CD4-positive, alpha-beta T cell (primary cell): Measurements from ENCODE around the gene ATP2B2. TPM values are rescaled to one million over a fixed set of nuclear protein-coding genes. Genes with fewer than 3 reads are reported as not detected.

Source experiments
- ATAC-seq: fragments of 200-7000 bp; cut with Tn5 transposase; one replicate; pipeline ENCODE4 v1.10.0; 2022; ENCODE audit warnings: mild to moderate bottlenecking; ENCODE audit not compliant: poor library complexity
- CTCF ChIA-PET: fragments of 350-600 bp; sonication (Branson Sonifier 250); formaldehyde crosslinking; loops from one replicate; lab custom pipeline; 2021; ENCODE audit warnings: antibody characterized with exemption, inconsistent platforms; lab: Charles Lee
- POLR2A ChIA-PET: fragments of 350-600 bp; sonication (Branson Sonifier 250); formaldehyde crosslinking; loops from one replicate; lab custom pipeline; 2021; ENCODE audit warnings: antibody characterized with exemption, inconsistent platforms; lab: Charles Lee
- DNase-seq, 14 experiments: peaks; one replicate each; pipeline ENCODE4 v3.0.0-alpha.2; 2013 to 2020; ENCODE audit warnings: mixed read lengths in 2 of 14
- H3K27ac ChIP-seq, 2 donors: one replicate each; pipeline versions ENCODE4 v1.5.1 to v1.7.0; 2013; ENCODE audit warnings: low read length in 2 of 2, low read depth in 1 of 2, mild to moderate bottlenecking in 1 of 2
- H3K27me3 ChIP-seq, 2 experiments: 1 replicate in 1 of 2; 2 replicates in 1 of 2; pipeline versions ENCODE4 v1.6.1 to v1.7.0; 2013; ENCODE audit warnings: low read length in 2 of 2, control low read depth in 1 of 2, mild to moderate bottlenecking in 1 of 2, moderate library complexity in 1 of 2; ENCODE audit not compliant: insufficient read depth in 2 of 2, control insufficient read depth in 1 of 2
- H3K36me3 ChIP-seq: one replicate; pipeline ENCODE4 v1.6.1; 2013; ENCODE audit warnings: low read length, control low read depth; ENCODE audit not compliant: insufficient read depth
- H3K4me1 ChIP-seq: one replicate; pipeline ENCODE4 v1.6.1; 2013; ENCODE audit warnings: low read length, control low read depth; ENCODE audit not compliant: insufficient read depth
- H3K4me3 ChIP-seq: one replicate; pipeline ENCODE4 v1.5.1; 2013; ENCODE audit warnings: mild to moderate bottlenecking, low read length, moderate library complexity
- H3K9me3 ChIP-seq, 2 experiments: 1 replicate in 1 of 2; 2 replicates in 1 of 2; pipeline versions ENCODE4 v1.6.1 to v1.7.0; 2013; ENCODE audit warnings: low read length in 2 of 2, mild to moderate bottlenecking in 2 of 2, control low read depth in 1 of 2, moderate library complexity in 1 of 2; ENCODE audit not compliant: control insufficient read depth in 1 of 2, insufficient read depth in 1 of 2
- H3K27ac Mint-ChIP-seq: one replicate; pipeline ENCODE4 v1.8.0; 2020; ENCODE audit warnings: mixed read lengths
- H3K27me3 Mint-ChIP-seq: one replicate; pipeline ENCODE4 v1.8.0; 2021; ENCODE audit warnings: mixed read lengths
- H3K36me3 Mint-ChIP-seq: one replicate; pipeline ENCODE4 v1.8.0; 2021; ENCODE audit warnings: low read depth, mixed read lengths
- H3K4me1 Mint-ChIP-seq: one replicate; pipeline ENCODE4 v1.8.0; 2021; ENCODE audit warnings: low read depth, mixed read lengths
- H3K4me3 Mint-ChIP-seq: one replicate; pipeline ENCODE4 v1.8.0; 2020; ENCODE audit warnings: mild to moderate bottlenecking, mixed read lengths
- H3K9me3 Mint-ChIP-seq: one replicate; pipeline ENCODE4 v1.8.0; 2020; ENCODE audit warnings: mixed read lengths
- CTCF ChIP-seq: fragments of 200-600 bp; IDR thresholded peaks from one replicate; pipeline ENCODE4 v1.8.0; 2022; ENCODE audit warnings: antibody characterized with exemption, mild to moderate bottlenecking
- intact Hi-C, 2 experiments: fragments of 100-400 bp; cut with DNase I in 1 of 2; cut with micrococcal nuclease in 1 of 2; formaldehyde crosslinking; loops; one replicate each; pipeline versions ENCODE4 v1.15.1 to v1.9.0; 2023 to 2025; cut with DNase I, micrococcal nuclease
- total RNA-seq, 174 experiments: library from RNA in 2 of 174; stranded (reverse) in 2 of 174; gene quantifications; one replicate each; pipeline ENCODE4 v1.2.3 and lab custom pipeline; 2021 to 2026

Gene ATP2B2
- total RNA-seq, 2 experiments from 2014 or later: not detected

DNA sequence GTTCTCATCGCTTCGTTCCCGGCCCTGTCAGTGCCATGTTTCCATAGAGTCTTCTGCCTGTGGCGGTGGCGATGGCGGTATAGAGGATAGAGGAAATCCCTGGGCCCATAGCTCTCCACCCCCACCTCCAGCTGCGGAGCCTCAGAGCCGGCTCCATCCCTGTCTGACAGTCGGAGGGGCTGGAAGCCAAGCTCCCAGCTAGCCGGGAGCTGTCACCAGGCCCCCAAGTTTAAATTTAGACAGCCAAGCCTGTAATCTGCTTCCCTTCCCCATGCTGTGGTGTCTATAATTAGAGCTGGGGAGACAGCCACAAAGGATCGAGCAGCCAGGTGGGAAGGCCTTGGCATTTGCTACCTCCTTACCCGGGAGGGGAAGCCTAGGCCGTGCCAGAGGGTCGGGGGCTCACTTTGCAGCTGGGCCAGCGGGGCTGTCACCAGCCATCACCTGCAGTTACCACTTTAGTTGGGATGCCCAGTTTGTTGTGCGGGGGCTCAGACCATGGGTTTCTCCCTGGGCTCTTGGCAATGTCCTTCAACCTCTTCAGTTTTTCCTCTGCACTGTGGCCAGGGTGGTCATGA, 128.1 kb downstream of the ATP2B2 start:
- H3K4me3 ChIP-seq: no peak overlapping the region
- H3K27me3 Mint-ChIP-seq: no peaks in the 10 kb centered on the region
- no peaks in the 10 kb centered on the region for H3K9me3 Mint-ChIP-seq
- POLR2A ChIA-PET: no interaction called here
- DNase-seq: no peak
- no peak for TF ChIP-seq CTCF
- no peak overlapping the region for H3K27ac Mint-ChIP-seq
- H3K9me3 ChIP-seq: peaks cover 0 to 5% of the 10 kb centered on the region in 2 experiments
- H3K36me3 Mint-ChIP-seq: no peaks in the 10 kb centered on the region
- H3K36me3 ChIP-seq: no peaks in the 10 kb centered on the region
- H3K27ac ChIP-seq: no peak overlapping the region
- intact Hi-C loops: no loop called here
- no peak for ATAC-seq
- H3K4me1 Mint-ChIP-seq: no peaks in the 10 kb centered on the region
- CTCF ChIA-PET: no interaction called here
- no peaks in the 10 kb centered on the region for H3K27me3 ChIP-seq
- H3K4me1 ChIP-seq: no peaks in the 10 kb centered on the region
- no peak overlapping the region for H3K4me3 Mint-ChIP-seq

DNA sequence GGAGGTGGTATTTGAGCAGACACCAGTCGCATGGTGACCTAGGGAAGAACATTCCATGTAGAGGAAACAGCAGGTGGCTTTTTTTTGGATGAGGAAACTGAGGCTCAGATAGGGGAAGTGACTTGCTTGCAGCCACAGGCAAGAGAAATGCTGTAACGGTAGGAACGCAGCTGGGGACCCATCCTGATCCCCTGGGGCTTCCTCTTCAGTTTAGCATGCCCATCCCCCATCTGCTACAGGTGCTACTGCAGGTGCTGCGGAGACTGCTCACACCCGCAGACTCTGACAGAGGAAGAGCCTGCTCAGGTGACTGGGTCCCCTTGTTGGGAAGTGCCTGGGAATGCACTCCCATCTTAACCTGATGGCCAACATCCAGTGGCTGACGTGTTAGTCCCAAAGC, 129.0 kb downstream of the ATP2B2 start:
- ChIA-PET POLR2A (no interaction called here), CTCF (no interaction called here)
- Histone ChIP-seq H3K4me3 (no peak overlapping the region), H3K36me3 (no peaks in the 10 kb centered on the region), H3K27ac (no peak overlapping the region), H3K9me3 (peaks cover 0 to 5% of the 10 kb centered on the region in 2 experiments), H3K4me1 (no peaks in the 10 kb centered on the region), H3K27me3 (no peaks in the 10 kb centered on the region)
- Mint-ChIP-seq H3K27me3 (no peaks in the 10 kb centered on the region), H3K4me1 (no peaks in the 10 kb centered on the region), H3K4me3 (no peak overlapping the region), H3K9me3 (no peaks in the 10 kb centered on the region), H3K36me3 (no peaks in the 10 kb centered on the region), H3K27ac (no peak overlapping the region)
- ATAC-seq: no peak
- intact Hi-C loops: no loop called here
- DNase-seq: no peak
- TF ChIP-seq CTCF: no peak

- no peaks in the 10 kb centered on the region for H3K36me3 Mint-ChIP-seq
- DNase-seq (no peak), ATAC-seq (no peak)
- no peaks in the 10 kb centered on the region for H3K4me1 Mint-ChIP-seq
- CTCF ChIA-PET: no interaction called here
- Histone ChIP-seq H3K36me3 (no peaks in the 10 kb centered on the region), H3K9me3 (peaks cover 0 to 9% of the 10 kb centered on the region in 2 experiments), H3K4me1 (no peaks in the 10 kb centered on the region), H3K27ac (no peak overlapping the region), H3K27me3 (no peaks in the 10 kb centered on the region), H3K4me3 (no peak overlapping the region)
- peaks cover 3% of the 10 kb centered on the region for H3K27me3 Mint-ChIP-seq
- H3K9me3 Mint-ChIP-seq: no peaks in the 10 kb centered on the region
- no peak overlapping the region for H3K27ac Mint-ChIP-seq
- intact Hi-C loops: no loop called here
- POLR2A ChIA-PET: no interaction called here
- H3K4me3 Mint-ChIP-seq: no peak overlapping the region
- TF ChIP-seq CTCF: no peak
These were observed 129.9 kb downstream of the ATP2B2 start for GRCh38 chr3:10375296-10376053.
